Activated naive CD4-positive, alpha-beta T cell treated with anti-CD3 and anti-CD28 coated beads, Interleukin-2, amount 50 U/mL, for 72 hours (primary cell): ENCODE results near the gene UMODL1. TPM values are rescaled to one million over a fixed set of nuclear protein-coding genes. Genes with fewer than 3 reads are reported as not detected.

Experiments
- ATAC-seq, 2 donors: fragments of 150-1000 bp; cut with Tn5 transposase; 2 replicates each; pipeline ENCODE4 v1.10.0; 2021; ENCODE audit warnings: mild to moderate bottlenecking in 2 of 2, moderate library complexity in 2 of 2
- DNase-seq, 2 donors: peaks; one replicate each; pipeline ENCODE4 v3.0.0; 2021 to 2022; ENCODE audit warnings: low spot score in 2 of 2
- H3K27ac Mint-ChIP-seq, 2 donors: one replicate each; pipeline ENCODE4 v1.8.0; 2022; ENCODE audit warnings: mild to moderate bottlenecking in 2 of 2, mixed read lengths in 2 of 2
- H3K36me3 Mint-ChIP-seq, 2 donors: one replicate each; pipeline ENCODE4 v1.8.0; 2022; ENCODE audit warnings: mixed read lengths in 2 of 2
- H3K9me3 Mint-ChIP-seq, 2 donors: one replicate each; pipeline ENCODE4 v1.8.0; 2022; ENCODE audit warnings: mixed read lengths in 2 of 2
- total RNA-seq, 2 donors: library from RNA; stranded (reverse); gene quantifications; one replicate each; pipeline ENCODE4 v1.2.3, GENCODE V29; 2022

Gene UMODL1
- total RNA-seq, 2 donors from 2014 or later, result 0.09 to 0.18 TPM

DNA sequence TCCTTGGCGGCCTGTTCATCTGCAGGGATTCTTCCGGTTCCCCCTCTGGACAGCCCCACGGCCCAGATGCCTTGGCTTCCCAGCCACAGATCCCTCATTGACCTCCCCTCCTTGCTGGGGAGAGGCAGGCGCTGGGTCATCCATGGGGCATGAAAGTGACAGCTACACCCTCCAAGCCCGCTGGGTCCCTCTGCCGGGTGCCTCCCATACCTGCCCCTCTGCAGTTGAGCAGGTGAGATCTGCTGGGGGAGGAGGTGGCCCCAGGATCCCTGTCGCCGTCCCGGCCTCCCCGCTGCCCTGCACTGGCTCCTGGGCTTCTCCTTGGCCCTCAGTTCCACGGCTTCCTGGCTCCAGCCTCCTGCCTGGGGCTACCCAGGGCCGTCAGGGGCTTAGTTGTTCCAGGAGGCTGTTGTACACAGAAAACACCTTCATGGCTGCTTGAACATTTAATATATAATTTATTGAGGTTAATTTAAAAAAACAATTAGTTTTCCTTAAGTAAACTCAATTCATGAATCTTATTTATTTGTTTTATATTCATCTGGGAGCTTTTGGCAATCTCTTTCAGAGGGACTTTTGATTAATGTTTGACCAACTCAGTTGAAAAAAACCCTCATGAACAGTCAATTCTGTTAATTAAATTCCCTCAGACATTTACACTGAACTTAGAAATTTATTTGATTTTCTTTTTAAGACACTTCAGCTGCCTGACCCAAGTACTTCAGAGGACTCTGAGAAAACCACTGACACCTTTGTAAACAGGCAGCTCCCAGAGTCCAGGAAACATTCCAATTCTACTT, 80.2 kb downstream of the UMODL1 start:
- Mint-ChIP-seq H3K27ac (no peak overlapping the region), H3K9me3 (no peaks in the 10 kb centered on the region), H3K36me3 (no peaks in the 10 kb centered on the region)
- no peak for DNase-seq
- ATAC-seq, result no peak

DNA sequence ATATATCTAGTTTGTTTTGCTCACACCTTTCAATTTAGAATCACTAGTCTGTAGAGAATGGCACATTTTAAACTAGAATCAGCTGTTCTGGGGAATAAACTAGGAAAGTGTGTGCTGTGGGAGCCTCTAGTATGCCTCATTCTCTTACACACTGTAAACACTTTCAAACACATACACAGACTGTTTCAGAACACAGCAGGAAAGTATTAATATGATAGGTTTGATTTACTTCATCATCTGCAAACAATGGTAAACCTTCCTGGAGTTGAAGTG, 80.8 kb downstream of the UMODL1 start:
- H3K9me3 Mint-ChIP-seq, result no peaks in the 10 kb centered on the region
- no peaks in the 10 kb centered on the region for H3K36me3 Mint-ChIP-seq
- no peak overlapping the region for H3K27ac Mint-ChIP-seq
- ATAC-seq (no peak), DNase-seq (no peak)

DNA sequence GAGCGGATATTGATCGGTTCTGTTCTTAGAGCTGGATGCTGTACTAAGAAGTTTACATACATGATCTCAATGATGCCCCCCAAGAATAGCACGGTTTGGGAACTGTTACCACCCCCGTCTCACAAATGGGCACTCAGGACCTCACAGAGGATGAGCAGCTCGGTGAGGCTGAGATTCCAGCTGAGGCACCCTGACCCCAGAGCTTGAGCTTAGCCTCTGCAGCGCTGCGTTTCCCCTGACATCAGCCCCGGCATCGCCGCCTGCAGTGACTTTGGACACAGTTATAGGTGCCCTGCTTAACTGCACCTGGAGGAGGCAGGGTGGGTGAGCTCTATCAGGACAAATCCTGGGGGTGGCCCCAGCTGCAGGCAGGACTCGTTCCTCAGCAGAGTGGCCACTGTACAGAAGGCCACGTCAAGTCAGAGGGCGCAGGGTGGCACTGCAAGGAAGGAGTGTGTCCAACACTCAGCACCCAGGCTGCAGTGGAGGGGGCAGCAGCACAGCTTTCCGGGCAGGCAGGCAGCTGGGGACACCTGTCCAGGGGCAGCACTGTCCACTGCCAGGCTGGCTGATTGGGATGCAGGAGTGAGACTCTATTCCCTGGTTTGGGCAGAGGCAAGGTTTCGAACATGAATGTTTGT, 82.0 kb downstream of the UMODL1 start:
- DNase-seq (peak in 1 of 2 donors; percentile 31), ATAC-seq (no peak)
- Mint-ChIP-seq H3K9me3 (no peaks in the 10 kb centered on the region), H3K27ac (no peak overlapping the region), H3K36me3 (no peaks in the 10 kb centered on the region)

DNA sequence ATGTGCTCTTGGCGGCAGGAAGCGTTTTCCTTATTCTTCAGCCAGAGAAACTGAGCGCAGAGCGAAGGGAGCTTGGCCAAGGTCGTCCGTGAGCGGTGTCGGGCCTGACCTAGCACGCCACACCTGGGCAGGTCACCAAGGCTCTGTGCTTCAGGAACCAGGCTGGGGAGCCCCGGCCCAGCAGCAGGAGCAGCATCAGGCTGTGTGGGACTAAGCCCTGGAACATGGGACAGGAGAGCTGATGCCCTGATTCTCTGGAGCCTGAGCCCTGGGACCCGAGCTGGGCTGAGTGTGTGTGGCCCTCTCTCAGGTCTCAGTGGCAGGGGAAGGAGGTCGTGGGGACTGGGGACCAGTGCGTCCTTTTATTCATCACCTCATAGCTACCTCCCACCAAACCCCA, 82.6 kb downstream of the UMODL1 start:
- no peaks in the 10 kb centered on the region for H3K9me3 Mint-ChIP-seq
- DNase-seq, result peak in 1 of 2 donors; percentile 20
- H3K36me3 Mint-ChIP-seq, result no peaks in the 10 kb centered on the region
- H3K27ac Mint-ChIP-seq, result no peak overlapping the region
- no peak for ATAC-seq

DNA sequence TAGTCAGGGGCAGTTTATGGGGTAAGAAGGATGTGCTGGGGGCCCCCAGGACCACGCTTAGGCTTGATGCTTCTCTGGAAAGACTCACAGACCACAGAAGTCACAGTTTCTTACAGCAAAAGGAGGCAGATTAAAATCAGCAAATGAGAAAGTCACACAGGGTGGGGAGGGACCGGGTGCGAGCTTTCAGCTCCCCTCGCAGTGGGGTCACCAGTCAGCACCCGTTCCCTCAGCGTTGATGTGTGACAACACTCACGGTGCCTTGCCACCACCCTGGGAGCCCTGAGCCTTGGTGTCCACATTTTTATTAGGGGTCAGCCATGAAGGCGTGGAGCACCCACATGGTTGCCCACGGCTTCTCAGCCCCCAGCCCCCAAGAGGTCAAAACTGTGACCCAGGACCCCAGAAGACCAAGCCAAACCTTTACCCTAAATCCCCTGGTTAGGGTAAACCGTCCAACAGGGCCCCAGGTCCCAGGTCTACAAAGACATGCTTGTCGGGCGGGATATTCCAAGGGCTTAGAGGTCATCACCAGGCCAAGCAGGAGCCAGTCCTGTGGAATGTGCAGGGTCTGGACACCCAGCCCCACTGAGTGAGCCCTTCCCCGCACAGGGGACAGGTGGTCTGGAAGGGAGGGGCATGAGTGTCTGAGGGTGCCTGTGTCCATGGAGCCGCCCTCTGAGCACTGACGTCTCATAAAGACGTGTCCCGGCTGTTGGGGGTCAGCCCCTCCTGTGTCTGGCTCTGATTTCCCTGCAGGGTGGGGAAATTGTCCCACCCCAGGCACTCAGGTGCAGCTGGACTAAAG, 83.3 kb downstream of the UMODL1 start:
- Mint-ChIP-seq H3K27ac (no peak overlapping the region), H3K9me3 (no peaks in the 10 kb centered on the region), H3K36me3 (no peaks in the 10 kb centered on the region)
- DNase-seq (peak in 1 of 2 donors; percentile 41), ATAC-seq (no peak)

DNA sequence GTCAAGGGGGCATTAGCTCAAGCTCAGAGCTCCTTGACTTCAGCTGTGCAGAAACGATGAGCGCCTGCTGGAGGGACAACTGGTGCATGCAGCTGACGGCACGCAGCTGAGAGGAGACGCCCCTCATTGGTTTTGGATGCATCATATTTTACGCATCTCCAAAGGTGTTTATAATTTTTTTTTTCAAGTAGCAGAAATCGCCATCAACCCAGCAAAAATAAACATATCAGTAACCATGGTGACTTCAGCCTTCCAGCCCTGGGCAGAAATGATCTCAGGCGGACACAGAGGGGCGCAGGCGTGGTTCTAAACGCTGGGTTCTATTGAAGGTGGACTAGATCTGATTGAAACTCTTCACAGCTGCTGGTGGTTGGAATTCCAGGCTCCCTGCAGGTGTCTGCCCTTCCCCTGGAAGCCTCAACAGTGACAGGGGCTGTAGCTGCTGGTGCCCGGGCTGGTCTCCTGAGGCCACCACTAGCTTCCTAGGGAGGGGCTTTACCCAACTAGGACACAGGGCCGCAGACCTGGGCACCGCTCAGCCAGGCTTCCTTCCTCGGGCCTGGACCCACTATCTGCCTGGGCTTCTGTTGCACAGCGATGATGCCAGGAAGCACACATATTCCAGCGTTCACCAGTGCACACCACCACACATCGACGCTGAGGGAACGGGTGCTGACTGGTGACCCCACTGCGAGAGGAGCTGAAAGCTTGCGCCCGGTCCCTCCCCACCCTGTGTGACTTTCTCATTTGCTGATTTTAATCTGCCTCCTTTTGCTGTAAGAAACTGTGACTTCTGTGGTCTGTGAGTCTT, 84.1 kb downstream of the UMODL1 start:
- ATAC-seq, result no peak
- no peak overlapping the region for H3K27ac Mint-ChIP-seq

DNA sequence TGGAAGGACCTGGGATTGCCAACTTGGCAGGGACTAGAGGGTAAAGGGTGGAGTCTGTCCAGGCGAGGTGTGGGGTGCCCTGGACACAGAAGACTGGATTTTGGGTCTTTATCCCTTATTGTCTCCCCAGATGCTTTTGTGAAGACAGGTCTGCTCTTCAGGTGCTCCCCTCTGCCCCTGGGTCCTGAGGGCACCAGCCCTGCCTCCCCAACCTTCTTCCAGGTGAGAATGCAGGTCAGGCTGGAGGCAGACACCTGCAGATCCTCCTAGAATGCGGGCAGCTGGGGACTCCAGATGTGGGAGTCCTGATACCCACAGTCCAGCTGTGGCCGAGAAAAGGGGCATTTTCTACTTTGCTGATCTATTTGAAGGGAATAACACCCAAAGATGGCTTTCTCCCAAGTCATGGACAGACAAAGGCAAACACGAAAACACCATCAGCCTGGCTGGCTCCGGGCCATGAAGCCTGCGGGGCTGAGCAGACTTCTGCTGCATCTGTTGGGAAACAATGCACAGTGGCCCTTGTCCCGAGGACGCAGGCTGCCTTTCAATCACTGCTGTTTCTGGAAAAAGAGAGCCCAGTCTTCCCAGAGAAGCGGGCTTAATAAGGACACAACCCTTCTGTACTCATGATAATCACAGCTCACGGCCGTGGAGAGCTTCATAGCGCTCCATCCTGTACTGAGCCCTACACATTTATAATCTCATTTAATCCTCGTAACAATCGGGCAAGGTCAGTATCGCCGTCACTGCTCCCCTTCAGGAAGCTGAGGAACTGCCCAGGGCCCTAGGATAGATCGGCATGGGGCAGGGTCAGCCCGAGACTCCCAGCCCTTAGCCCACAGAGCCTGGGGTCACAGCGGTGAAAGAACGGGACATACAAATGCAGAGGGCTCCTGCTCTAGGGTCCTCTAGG, 85.8 kb downstream of the UMODL1 start:
- Mint-ChIP-seq H3K36me3 (no peaks in the 10 kb centered on the region), H3K27ac (no peak overlapping the region), H3K9me3 (no peaks in the 10 kb centered on the region)
- DNase-seq (peak in 1 of 2 donors; percentile 35), ATAC-seq (no peak)

More for the DNA sequence above, 84.1 kb downstream of the UMODL1 start:
- H3K9me3 Mint-ChIP-seq, result no peaks in the 10 kb centered on the region
- peak in 1 of 2 donors; percentile 49 for DNase-seq
- no peaks in the 10 kb centered on the region for H3K36me3 Mint-ChIP-seq

DNA sequence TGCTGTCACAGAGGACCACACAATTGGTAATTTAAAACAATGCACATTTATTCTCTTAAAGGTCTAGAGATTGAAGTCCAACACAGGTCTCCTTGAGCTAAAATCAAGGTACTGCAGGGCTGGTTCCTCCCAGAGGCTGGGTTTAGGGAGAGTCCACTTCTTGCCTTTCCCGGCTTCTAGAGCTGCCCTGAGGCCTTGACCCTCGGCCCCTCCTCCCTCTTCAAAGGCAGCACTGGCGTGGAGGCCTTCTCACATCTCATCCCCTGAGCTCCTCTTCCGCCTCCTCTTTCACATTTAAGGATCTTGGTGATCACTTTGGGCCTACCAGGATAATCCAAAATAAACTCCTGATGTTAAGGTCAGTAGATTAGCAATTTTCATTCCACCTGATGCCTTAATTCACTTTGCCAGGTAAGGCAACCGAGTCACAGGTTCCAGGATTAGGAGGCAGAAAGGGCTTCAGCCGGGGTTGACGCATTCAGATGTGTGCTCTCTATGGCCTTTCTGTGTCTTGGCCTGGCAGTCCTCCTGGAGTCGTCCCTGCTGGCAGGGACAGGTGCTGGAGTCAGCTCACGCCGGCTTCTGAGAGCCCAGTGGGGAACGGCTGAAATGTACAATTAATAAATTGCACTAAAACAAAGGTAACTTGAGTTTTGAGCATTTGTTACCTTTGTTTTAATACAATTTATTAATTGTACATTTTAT, 86.6 kb downstream of the UMODL1 start:
- ATAC-seq (no peak), DNase-seq (peak in 1 of 2 donors; percentile 23)
- Mint-ChIP-seq H3K36me3 (no peaks in the 10 kb centered on the region), H3K9me3 (no peaks in the 10 kb centered on the region), H3K27ac (no peak overlapping the region)

DNA sequence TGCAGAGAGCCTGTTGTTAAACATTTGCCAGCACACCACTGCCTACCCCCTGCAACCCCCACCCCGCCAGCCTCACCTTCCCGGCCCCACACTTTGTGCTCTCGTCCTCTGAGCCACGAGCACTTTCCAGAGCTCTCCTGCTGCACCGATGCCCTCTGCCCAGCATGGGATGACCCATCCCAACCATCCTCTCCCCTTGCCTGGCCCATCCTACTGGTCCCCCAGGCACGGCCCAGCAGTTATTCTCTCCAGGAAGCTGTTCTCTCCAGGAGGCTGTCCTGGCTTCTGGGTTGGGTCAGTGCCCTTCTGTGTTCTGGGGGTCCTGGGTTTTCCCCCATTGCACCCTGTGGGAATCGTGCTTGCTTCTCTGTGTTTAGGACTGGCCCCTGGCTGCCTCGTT, 87.7 kb downstream of the UMODL1 start:
- no peaks in the 10 kb centered on the region for H3K36me3 Mint-ChIP-seq

DNA sequence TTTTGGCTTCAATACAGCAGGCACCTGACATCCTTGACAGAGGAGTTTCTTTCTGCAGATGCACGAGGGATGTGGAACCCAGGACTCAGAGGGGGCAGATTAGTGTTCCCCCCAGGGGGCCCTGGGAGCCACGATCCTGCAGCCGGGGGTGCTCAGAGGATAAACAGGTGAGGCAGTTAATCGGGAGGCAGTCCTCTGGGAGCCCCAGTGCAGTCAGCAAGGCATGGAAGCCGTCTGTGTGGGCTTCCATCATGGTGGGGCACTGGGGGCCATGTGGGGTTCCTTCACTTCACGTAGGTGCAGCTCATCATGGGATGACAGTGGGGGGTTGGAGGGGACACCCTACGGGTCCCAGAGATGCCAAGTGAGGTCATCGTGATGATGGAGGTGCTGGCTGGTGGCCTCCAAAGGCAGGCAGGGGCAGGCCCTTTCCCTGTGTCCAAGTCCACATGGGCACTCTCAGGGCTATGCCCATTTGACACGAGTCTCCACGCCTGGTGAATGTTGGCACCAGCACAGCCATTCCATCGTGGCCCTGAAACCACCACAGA, 88.5 kb downstream of the UMODL1 start:
- Mint-ChIP-seq H3K9me3 (no peaks in the 10 kb centered on the region), H3K27ac (peak overlapping the region in 1 of 2 donors; percentile 65), H3K36me3 (no peaks in the 10 kb centered on the region)
- DNase-seq (peak in 1 of 2 donors; percentile 25), ATAC-seq (no peak)

More for the DNA sequence above, 87.7 kb downstream of the UMODL1 start:
- H3K9me3 Mint-ChIP-seq, result no peaks in the 10 kb centered on the region
- ATAC-seq (no peak), DNase-seq (no peak)
- no peak overlapping the region for H3K27ac Mint-ChIP-seq

DNA sequence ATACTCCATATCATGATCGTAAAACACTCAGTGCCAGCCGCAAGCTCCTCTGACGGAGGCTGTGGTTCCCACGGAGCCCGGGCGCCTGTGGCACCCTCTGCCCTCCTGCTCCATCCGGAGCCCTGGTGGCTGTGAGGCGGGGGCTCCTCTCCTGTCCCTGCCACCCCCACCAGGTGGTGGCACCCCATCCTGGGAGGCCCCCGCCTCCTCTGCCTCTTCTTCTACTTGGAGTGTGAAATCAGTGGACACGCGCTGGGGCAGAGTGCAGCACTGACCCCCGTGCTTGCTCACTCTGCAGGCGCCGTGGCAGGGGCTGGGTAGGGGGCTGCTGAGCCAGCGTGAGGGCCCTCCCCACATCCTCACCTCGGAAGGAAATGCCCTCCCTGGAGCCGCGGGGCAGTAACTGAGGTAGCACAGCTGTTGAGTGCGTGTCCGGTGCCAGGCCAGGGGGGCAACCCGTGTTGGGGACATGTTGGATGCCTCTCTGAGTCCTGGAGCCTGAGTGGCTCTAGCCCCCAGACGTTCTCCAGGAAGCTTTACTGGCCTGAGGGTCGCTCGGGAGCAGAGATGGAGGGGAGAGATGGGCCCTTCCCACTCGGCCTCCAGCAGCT, 89.1 kb downstream of the UMODL1 start:
- no peaks in the 10 kb centered on the region for H3K9me3 Mint-ChIP-seq
- ATAC-seq (no peak), DNase-seq (peak in 1 of 2 donors; percentile 53)
- no peaks in the 10 kb centered on the region for H3K36me3 Mint-ChIP-seq
- no peak overlapping the region for H3K27ac Mint-ChIP-seq

DNA sequence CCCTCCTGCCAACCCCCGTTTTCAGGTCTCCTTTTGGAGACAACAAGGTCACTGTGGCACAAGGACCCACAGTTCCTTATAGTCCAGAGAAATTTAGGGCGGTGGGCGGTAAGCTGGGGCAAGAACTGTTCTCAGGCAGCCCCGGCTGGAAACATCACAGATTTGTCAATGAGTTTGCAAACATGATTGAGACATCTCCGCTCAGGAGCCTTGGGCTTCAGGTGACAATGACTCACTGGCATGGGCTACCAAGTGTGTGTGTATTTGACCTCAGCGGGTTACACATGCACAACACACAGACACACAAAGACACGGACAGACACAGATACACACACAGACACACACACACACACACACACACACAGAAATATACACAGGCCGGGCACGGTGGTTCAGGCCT, 89.6 kb downstream of the UMODL1 start:
- no peaks in the 10 kb centered on the region for H3K36me3 Mint-ChIP-seq
- H3K9me3 Mint-ChIP-seq, result no peaks in the 10 kb centered on the region
- peak in 1 of 2 donors; percentile 26 for DNase-seq
- H3K27ac Mint-ChIP-seq, result no peak overlapping the region
- ATAC-seq, result no peak

DNA sequence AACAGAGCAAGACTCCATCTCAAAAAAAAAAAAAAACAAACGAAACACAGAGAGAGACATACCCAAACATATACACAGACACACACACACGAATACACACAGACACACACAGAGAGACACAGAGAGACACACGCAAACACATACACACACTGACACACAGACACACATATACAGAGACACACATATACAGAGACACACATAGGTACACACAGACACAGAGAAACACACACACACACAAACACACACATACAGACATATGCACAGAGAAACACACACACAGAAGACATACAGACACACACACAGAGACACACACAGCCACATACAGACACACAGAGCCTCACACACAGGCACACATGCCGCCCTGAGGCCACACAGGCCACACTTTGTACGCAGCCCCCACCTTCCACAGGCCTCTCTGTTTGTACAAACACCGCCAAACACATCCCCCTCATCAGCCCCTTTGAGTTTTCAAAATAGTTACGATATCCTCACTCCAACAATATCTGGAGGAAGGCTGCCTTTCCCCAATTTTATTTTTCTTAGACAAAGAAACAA, 90.4 kb downstream of the UMODL1 start:
- no peak for DNase-seq
- ATAC-seq, result no peak
- peak overlapping the region; percentile 2 to 44 for H3K27ac Mint-ChIP-seq
- H3K9me3 Mint-ChIP-seq, result no peaks in the 10 kb centered on the region
- H3K36me3 Mint-ChIP-seq, result no peaks in the 10 kb centered on the region

DNA sequence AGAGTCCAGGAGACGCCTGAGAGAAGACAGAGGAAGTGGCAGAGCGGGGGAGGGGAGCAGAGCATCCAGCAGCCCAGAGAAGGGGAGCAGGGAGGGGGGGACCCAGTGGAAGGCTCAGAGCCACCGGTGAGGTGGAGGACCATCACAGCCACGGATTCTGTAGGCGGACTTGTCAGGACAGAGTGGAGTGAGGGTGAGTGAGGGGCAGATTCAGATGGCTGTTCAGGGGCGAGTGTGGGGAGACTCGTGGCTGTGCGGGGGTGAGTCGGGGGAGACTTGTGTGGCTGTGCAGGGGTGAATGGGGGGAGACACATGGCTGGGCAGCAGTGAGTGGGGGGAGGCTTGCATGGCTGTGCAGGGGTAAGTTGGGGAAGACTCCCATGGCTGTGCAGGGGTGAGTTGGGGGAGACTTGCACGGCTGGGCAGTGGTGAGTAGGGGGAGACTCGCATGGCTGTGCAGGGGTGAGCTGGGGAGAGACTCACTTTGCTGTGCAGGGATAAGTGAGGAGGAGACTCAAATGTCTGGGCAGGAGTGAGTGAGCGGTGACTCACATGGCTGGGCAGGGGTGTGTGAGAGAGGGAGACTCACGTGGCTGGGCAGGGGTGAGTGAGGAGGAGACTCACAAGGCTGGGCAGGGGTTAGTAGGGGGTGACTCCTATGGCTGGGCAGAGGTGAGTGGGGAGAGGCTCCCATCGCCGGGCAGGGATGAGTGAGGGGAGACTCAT, 91.0 kb downstream of the UMODL1 start:
- Mint-ChIP-seq H3K9me3 (no peaks in the 10 kb centered on the region), H3K36me3 (no peaks in the 10 kb centered on the region), H3K27ac (peak overlapping the region; percentile 2 to 44)
- DNase-seq, result peak in 1 of 2 donors; percentile 70
- peak in 1 of 2 donors; percentile 79 for ATAC-seq
